H1 (cell line): Measurements from ENCODE around the gene RNF135. TPM values are rescaled to one million over a fixed set of nuclear protein-coding genes. Genes with fewer than 3 reads are reported as not detected.

Experiments used
- CTCF ChIA-PET: fragments of 300-600 bp; sonication (Branson Sonifier 250); formaldehyde crosslinking; loops from one replicate; lab custom pipeline; 2021; ENCODE audit not compliant: partially characterized antibody; lab: Charles Lee
- POLR2A ChIA-PET: fragments of 300-600 bp; sonication (Branson Sonifier 250); formaldehyde crosslinking; loops from one replicate; lab custom pipeline; 2021; ENCODE audit warnings: inconsistent platforms; ENCODE audit not compliant: partially characterized antibody; lab: Charles Lee
- DNase-seq, 2 experiments: peaks; one replicate each; pipeline versions ENCODE4 v3.0.0 to v3.0.0-alpha.2; 2010 to 2022; ENCODE audit warnings: low spot score in 2 of 2, low read depth in 1 of 2, mixed read lengths in 1 of 2
- FAIRE-seq: peaks from 2 replicates; lab custom pipeline; 2011; peaks lifted over from hg19 to GRCh38; lab: Jason Lieb, UNC
- H2AFZ ChIP-seq: 2 replicates; pipeline ENCODE4 v1.8.1; 2012; ENCODE audit warnings: low read length, inconsistent platforms
- H2AK5ac ChIP-seq: 2 replicates; pipeline ENCODE4 v1.6.1; 2013; ENCODE audit warnings: low read depth, low read length
- H2BK120ac ChIP-seq: replicated peaks from 2 replicates; pipeline ENCODE3; 2013; ENCODE audit warnings: low read depth, low read length, inconsistent platforms
- H2BK12ac ChIP-seq: 2 replicates; pipeline ENCODE4 v1.6.1; 2013; ENCODE audit warnings: low read depth, low read length
- H2BK15ac ChIP-seq: 2 replicates; pipeline ENCODE4 v1.6.1; 2013; ENCODE audit warnings: low read length
- H2BK20ac ChIP-seq: 2 replicates; pipeline ENCODE4 v1.6.1; 2013; ENCODE audit warnings: low read length
- H2BK5ac ChIP-seq: 2 replicates; pipeline ENCODE4 v1.6.1; 2013; ENCODE audit warnings: low read depth, low read length
- H3K14ac ChIP-seq: 2 replicates; pipeline ENCODE4 v1.6.1; 2013; ENCODE audit warnings: inconsistent platforms; ENCODE audit not compliant: insufficient read length
- H3K18ac ChIP-seq: 2 replicates; pipeline ENCODE4 v1.6.1; 2013; ENCODE audit warnings: low read length; ENCODE audit errors: extremely low read depth
- H3K23ac ChIP-seq: 2 replicates; pipeline ENCODE4 v1.6.1; 2013; ENCODE audit warnings: inconsistent platforms; ENCODE audit not compliant: insufficient read length
- H3K23me2 ChIP-seq: 2 replicates; pipeline ENCODE4 v1.6.1; 2013; ENCODE audit warnings: low read depth, low read length
- H3K27ac ChIP-seq: 2 replicates; pipeline ENCODE4 v1.6.1; 2011; ENCODE audit warnings: low read depth, low read length, inconsistent platforms
- H3K27me3 ChIP-seq, 4 experiments: replicated peaks in 1 of 4; 1 replicate in 1 of 4; 2 replicates in 3 of 4; pipeline versions ENCODE4 v1.6.1 to v1.8.1; 2011 to 2013; ENCODE audit warnings: low read length in 3 of 4, mild to moderate bottlenecking in 3 of 4, inconsistent platforms in 2 of 4, mixed read lengths in 2 of 4, moderate library complexity in 1 of 4; ENCODE audit not compliant: control insufficient read depth in 3 of 4, insufficient read depth in 3 of 4; ENCODE audit errors: extremely low read depth in 1 of 4
- H3K36me3 ChIP-seq, 4 experiments: 2 replicates each; pipeline versions ENCODE4 v1.6.1 to v1.8.1; 2011 to 2013; ENCODE audit warnings: mild to moderate bottlenecking in 4 of 4, low read length in 3 of 4, moderate library complexity in 2 of 4, control low read depth in 1 of 4, inconsistent platforms in 1 of 4; ENCODE audit not compliant: insufficient read depth in 4 of 4, control insufficient read depth in 2 of 4
- H3K4ac ChIP-seq: replicated peaks from 2 replicates; pipeline ENCODE3; 2013; ENCODE audit warnings: low read length, low read depth, mixed read lengths, inconsistent platforms; ENCODE audit not compliant: insufficient read length
- H3K4me1 ChIP-seq, 4 experiments: replicated peaks in 1 of 4; 1 replicate in 1 of 4; 2 replicates in 3 of 4; pipeline versions ENCODE4 v1.6.1 to v1.8.1; 2011 to 2013; ENCODE audit warnings: low read length in 3 of 4, inconsistent platforms in 2 of 4, mixed read lengths in 1 of 4; ENCODE audit not compliant: insufficient read depth in 4 of 4, control insufficient read depth in 3 of 4
- H3K4me2 ChIP-seq, 2 experiments: 2 replicates each; pipeline versions ENCODE4 v1.6.1 to v1.8.1; 2011 to 2013; ENCODE audit warnings: low read depth in 2 of 2, low read length in 2 of 2, control low read depth in 1 of 2, inconsistent platforms in 1 of 2, mild to moderate bottlenecking in 1 of 2; ENCODE audit not compliant: insufficient read depth in 1 of 2
- H3K4me3 ChIP-seq, 4 experiments: fragments of 200-600, 300-600 bp in 1 of 4; sonication (generic), shearing (Covaris generic), sonication (Bioruptor Twin) in 1 of 4; 2 replicates each; pipeline versions ENCODE4 v1.5.1 to v1.8.1; 2011 to 2016; ENCODE audit warnings: low read length in 4 of 4, low read depth in 3 of 4, control low read depth in 2 of 4, inconsistent platforms in 2 of 4, mild to moderate bottlenecking in 2 of 4, mixed read lengths in 1 of 4, moderate library complexity in 1 of 4; ENCODE audit not compliant: insufficient read depth in 2 of 4; ENCODE audit errors: extremely low read depth in 1 of 4
- H3K56ac ChIP-seq: replicated peaks from 2 replicates; pipeline ENCODE3; 2013; ENCODE audit warnings: low read depth, mild to moderate bottlenecking, mixed read lengths, low read length, inconsistent platforms; ENCODE audit not compliant: insufficient read length
- H3K79me1 ChIP-seq: 2 replicates; pipeline ENCODE4 v1.6.1; 2013; ENCODE audit warnings: low read depth, low read length, control low read depth
- H3K79me2 ChIP-seq, 2 experiments: 2 replicates each; pipeline versions ENCODE4 v1.6.1 to v1.8.1; 2012 to 2013; ENCODE audit warnings: low read length in 2 of 2, mild to moderate bottlenecking in 2 of 2, inconsistent platforms in 1 of 2; ENCODE audit not compliant: insufficient read depth in 2 of 2, control insufficient read depth in 1 of 2
- H3K9ac ChIP-seq, 4 experiments: replicated peaks in 1 of 4; 1 replicate in 1 of 4; 2 replicates in 3 of 4; pipeline versions ENCODE4 v1.6.1 to v1.8.1; 2011 to 2013; ENCODE audit warnings: low read depth in 3 of 4, low read length in 3 of 4, control low read depth in 2 of 4, mild to moderate bottlenecking in 2 of 4, moderate library complexity in 2 of 4, inconsistent platforms in 1 of 4; ENCODE audit errors: extremely low read depth in 1 of 4
- H3K9me3 ChIP-seq, 2 experiments: 2 replicates each; pipeline versions ENCODE4 v1.6.1 to v1.8.1; 2012 to 2013; ENCODE audit warnings: mild to moderate bottlenecking in 2 of 2, moderate library complexity in 2 of 2, control low read depth in 1 of 2, inconsistent platforms in 1 of 2, low read depth in 1 of 2, low read length in 1 of 2, mixed read lengths in 1 of 2; ENCODE audit not compliant: insufficient read depth in 2 of 2
- H4K20me1 ChIP-seq, 2 experiments: replicated peaks in 1 of 2; 2 replicates each; pipeline versions ENCODE3 to v1.8.1; 2011 to 2013; ENCODE audit warnings: inconsistent platforms in 2 of 2, low read length in 2 of 2, mild to moderate bottlenecking in 1 of 2; ENCODE audit not compliant: insufficient read depth in 2 of 2, control insufficient read depth in 1 of 2
- H4K5ac ChIP-seq: 2 replicates; pipeline ENCODE4 v1.6.1; 2013; ENCODE audit warnings: low read length, low read depth, mixed read lengths, inconsistent platforms; ENCODE audit not compliant: insufficient read length
- H4K8ac ChIP-seq: 2 replicates; pipeline ENCODE4 v1.8.0; 2013; ENCODE audit warnings: mild to moderate bottlenecking, moderate library complexity, low read length, inconsistent platforms; ENCODE audit not compliant: insufficient read depth; ENCODE audit errors: extremely low read depth
- H4K91ac ChIP-seq: replicated peaks from 2 replicates; pipeline ENCODE3; 2013; ENCODE audit warnings: low read length, mixed read lengths, inconsistent platforms; ENCODE audit not compliant: insufficient read length
- CEBPB ChIP-seq: IDR thresholded peaks from 2 replicates; pipeline ENCODE4 v1.6.1; 2012; ENCODE audit warnings: low read depth, low read length
- EZH2 ChIP-seq: fragments of 200-600 bp; sonication (generic); IDR thresholded peaks from 2 replicates; pipeline ENCODE4 v1.7.1; 2012; ENCODE audit warnings: low read depth, mild to moderate bottlenecking, moderate library complexity, low read length, inconsistent platforms; ENCODE audit not compliant: severe bottlenecking
- GTF2F1 ChIP-seq: IDR thresholded peaks from 2 replicates; pipeline ENCODE4 v1.6.1; 2012; ENCODE audit warnings: low read depth, low read length, improper control_type of control experiment, borderline replicate concordance
- KDM1A ChIP-seq: fragments of 200-600, 300-600 bp; sonication (generic); IDR thresholded peaks from 2 replicates; pipeline ENCODE4 v1.7.1; 2016; ENCODE audit warnings: mild to moderate bottlenecking, low read length, borderline replicate concordance
- MAFK ChIP-seq: IDR thresholded peaks from 2 replicates; pipeline ENCODE4 v1.6.1; 2012; ENCODE audit warnings: low read depth, mild to moderate bottlenecking, improper control_type of control experiment, low read length
- SIRT6 ChIP-seq: IDR thresholded peaks from one replicate; pipeline ENCODE4 v1.7.1; 2012; ENCODE audit warnings: low read length, inconsistent platforms
- TAF7 ChIP-seq: optimal IDR thresholded peaks from 2 replicates; pipeline ENCODE3; 2011; ENCODE audit warnings: low read depth, mild to moderate bottlenecking, inconsistent platforms, low read length, moderate library complexity, borderline replicate concordance
- WGBS, 2 experiments: shearing (Covaris generic) in 1 of 2; methylation state at CpG; one replicate each; pipeline versions ENCODE4 v1.1.6 to v1.1.7; 2013 to 2015; ENCODE audit warnings: low lambda C conversion rate in 2 of 2, mixed read lengths in 2 of 2, inconsistent platforms in 1 of 2, low coverage in 1 of 2, missing lambda C conversion rate in 1 of 2; ENCODE audit not compliant: insufficient replicate concordance in 2 of 2, insufficient coverage in 1 of 2, insufficient read length in 1 of 2; ENCODE audit errors: extremely low coverage in 1 of 2, missing lambda C conversion rate in 1 of 2; 5-methylcytosine and 5-hydroxymethylcytosine counted together
- polyA plus RNA-seq, 7 experiments: library from polyadenylated mRNA; depleted of rRNA in 3 of 7; stranded (reverse) in 5 of 7; unstranded in 2 of 7; fragments of >200 nt in 5 of 7; fragments of 200-250 nt in 2 of 7; gene quantifications; 1 replicate in 5 of 7; 2 replicates in 1 of 7; 4 replicates in 1 of 7; pipeline versions ENCODE4 v1.2.1 to v1.2.3, GENCODE V29; 2011 to 2013; ENCODE audit warnings: missing spikeins in 2 of 7, mixed read lengths in 2 of 7
- total RNA-seq: library from RNA; stranded (reverse); fragmentation: NEBNext Ultra II Directional; extraction: Animal tissue kit (Norgen Biotek cat#: 25700); gene quantifications from 2 replicates; pipeline ENCODE4 v1.2.1, GENCODE V29; 2021

RNF135 gene
- total and polyA plus RNA-seq, 2 of the 8 experiments (the other 6 are each of a cell fraction or from before 2014, with no cell fraction given): 8.8 to 9.0 TPM

- Histone ChIP-seq H3K27ac (no peak overlapping the region), H2BK5ac (no peak overlapping the region), H3K4me3 (no peak overlapping the region), H3K23me2 (no peaks in the 10 kb centered on the region), H3K23ac (no peak overlapping the region), H3K27me3 (no peaks in the 10 kb centered on the region; a peak in 1 of 7 replicates), H4K8ac (no peak overlapping the region), H4K5ac (no peak overlapping the region), H3K56ac (no peak overlapping the region), H3K9ac (no peak overlapping the region), H3K36me3 (no peaks in the 10 kb centered on the region), H2BK120ac (no peak overlapping the region), H3K9me3 (no peaks in the 10 kb centered on the region), H3K4me1 (no peaks in the 10 kb centered on the region; a peak in 1 of 7 replicates), H2BK12ac (no peak overlapping the region), H2AFZ (no peak overlapping the region), H3K4me2 (no peak overlapping the region), H3K79me1 (no peaks in the 10 kb centered on the region), H3K18ac (no peak overlapping the region), H2BK20ac (no peak overlapping the region), H3K14ac (no peak overlapping the region), H2AK5ac (no peak overlapping the region), H4K20me1 (no peaks in the 10 kb centered on the region), H3K4ac (no peak overlapping the region), H4K91ac (no peak overlapping the region), H2BK15ac (no peak overlapping the region), H3K79me2 (no peaks in the 10 kb centered on the region)
- WGBS, 2 experiments: 93% methylated on average over 5 of the region's 5 CpGs; no CpG with 5 or more reads in 1 of the 2 experiments
- DNase-seq (no peak), FAIRE-seq (no peak)
- ChIA-PET CTCF (no interaction called here), POLR2A (no interaction called here)
- TF ChIP-seq MAFK (no peak), SIRT6 (no peak), KDM1A (no peak), EZH2 (no peak), CEBPB (no peak), TAF7 (no peak), GTF2F1 (no peak)
Observed at GRCh38 chr17:30964876-30965275, 6.0 kb upstream of the RNF135 start.
